ENCODE data around the gene HMCN2.

GRCh38 chr9:130315446-130316226 lies 50.1 kb downstream of the HMCN2 start:
- no peak for TF ChIP-seq EP300 (IDR thresholded peaks at IDR 0.05)
- TF ChIP-seq POLR2A (IDR thresholded peaks at IDR 0.05) = no peak
- TF ChIP-seq CTCF (IDR thresholded peaks at IDR 0.05) = no peak
- no peak for TF ChIP-seq POLR2AphosphoS5 (IDR thresholded peaks at IDR 0.05)

All from upper lobe of left lung (tissue), 4 donors.